Heart right ventricle (tissue), 16 donors: ENCODE results near the gene CARD8. TPM values are rescaled to one million over a fixed set of nuclear protein-coding genes. Genes with fewer than 3 reads are reported as not detected.
"Not testable (repeated sequence)": the region's sequence is repeated elsewhere in the genome, so short reads cannot be mapped to it uniquely, and the experiment has no call there.

Experiments used
- ATAC-seq, 8 donors: fragments of 200-7000 bp; cut with Tn5 transposase; one replicate each; pipeline ENCODE4 v1.9.1; 2020; ENCODE audit warnings: mild to moderate bottlenecking in 8 of 8, moderate library complexity in 8 of 8, moderate number of reproducible peaks in 1 of 8
- DNase-seq, 2 donors: peaks; one replicate each; pipeline ENCODE4 v3.0.0-alpha.2; 2020
- H3K27ac ChIP-seq, 10 donors: fragments of 200-600 bp; sonication (generic) in 2 of 10; one replicate each; pipeline versions ENCODE4 v1.5.0 to v1.8.0; 2020 to 2022; ENCODE audit warnings: mild to moderate bottlenecking in 3 of 10
- H3K27me3 ChIP-seq, 7 donors: fragments of 200-600 bp; one replicate each; pipeline ENCODE4 v1.8.0; 2021 to 2022; ENCODE audit warnings: mild to moderate bottlenecking in 2 of 7
- H3K36me3 ChIP-seq, 9 donors: fragments of 200-600 bp; sonication (generic) in 1 of 9; one replicate each; pipeline versions ENCODE4 v1.5.0 to v1.8.0; 2020 to 2022; ENCODE audit warnings: mild to moderate bottlenecking in 2 of 9
- H3K4me1 ChIP-seq, 9 donors: fragments of 200-600 bp; sonication (generic) in 1 of 9; one replicate each; pipeline versions ENCODE4 v1.5.0 to v1.8.0; 2020 to 2022; ENCODE audit warnings: mild to moderate bottlenecking in 4 of 9
- H3K4me3 ChIP-seq, 10 donors: fragments of 200-600 bp; sonication (generic) in 2 of 10; one replicate each; pipeline versions ENCODE4 v1.5.0 to v1.8.0; 2020 to 2022; ENCODE audit warnings: mild to moderate bottlenecking in 7 of 10, moderate library complexity in 2 of 10
- H3K9me3 ChIP-seq, 11 donors: fragments of 200-600 bp in 10 of 11; sonication (generic) in 2 of 11; one replicate each; pipeline versions ENCODE4 v1.5.0 to v1.8.0; 2013 to 2022; ENCODE audit warnings: mild to moderate bottlenecking in 2 of 11, control low read depth in 1 of 11, moderate library complexity in 1 of 11
- CTCF ChIP-seq, 9 donors: fragments of 200-600 bp; sonication (generic) in 2 of 9; IDR thresholded peaks; one replicate each; pipeline versions ENCODE4 v1.5.0 to v1.8.0; 2021 to 2022; ENCODE audit warnings: antibody characterized with exemption in 9 of 9, mild to moderate bottlenecking in 5 of 9, moderate library complexity in 1 of 9
- WGBS, 2 donors: extraction: QIAGEN DNeasy Blood & Tissue Kit; methylation state at CpG; one replicate each; pipeline ENCODE4 v1.1.7; 2013; ENCODE audit warnings: inconsistent platforms in 1 of 2; 5-methylcytosine and 5-hydroxymethylcytosine counted together
- intact Hi-C, 10 donors: fragments of 100-400 bp; cut with DNase I; formaldehyde crosslinking; loops; one replicate each; pipeline versions ENCODE4 v1.11.1 to v1.14.2; 2022
- polyA plus RNA-seq, 2 donors: library from polyadenylated mRNA; stranded (reverse); fragments of 200-250 nt; gene quantifications; one replicate each; pipeline ENCODE4 v1.2.3, GENCODE V29; 2013
- total RNA-seq, 10 donors: library from RNA; stranded (reverse); fragmentation: NEBNext Ultra II Directional in 3 of 10; extraction: Animal tissue kit (Norgen Biotek cat#: 25700) in 3 of 10; gene quantifications; one replicate each; pipeline versions ENCODE4 v1.2.1 to v1.2.4, GENCODE V29; 2021 to 2023
- donor health status: Arrhythmogenic right ventricular cardiomyopathy.
- donor health status: ischemic (EF 13 %, LVEDD 7.1; RV severe dilation, severe dysfunction).
- donor health status: healthy with polysubstance abuse.
- donor health status: DM: no; HTN: yes; CAD: no.
- donor health status: DM: no; HTN: no; CAD: no.
- donor health status: ischemic (EF 25% LVEDD 6.9; RV normal size, moderate dysfunction).
- donor health status: ischemic (EF 25% LVEDD 5.7; RV mildly dilated, moderate dysfunction).
- donor health status: healthy.
- donor health status: DM: yes; HTN: yes; CAD: no.
- donor health status: Ischemic cardiomyopathy.
- donor health status: ischemic (EF 35%, LVEDD 5.7; RV mildly dilated, moderate dysfunction).
- donor health status: nonischemic (EF 11% LVEDD 7.7; RV severe dilation, severe dysfunction).
- donor health status: DM: yes; HTN: yes; CAD: no.
- donor health status: PGD.
- donor health status: ischemic (EF 29% LVEDD 5.4; RV normal size, mild dysfunction).
- donor health status: nonischemic (EF 23%, LVEDD 6.1; RV moderate dilation, normal function).

CARD8 gene
- total and polyA plus RNA-seq, 12 donors = 18.9 to 49.5 (median 29.4) TPM

- not testable (repeated sequence) for H3K27me3 ChIP-seq, H3K9me3 ChIP-seq, DNase-seq, H3K36me3 ChIP-seq, ATAC-seq
- WGBS, 2 donors = 51 to 55% methylated on average over 8 of the region's 8 CpGs
- intact Hi-C loops = loop anchor here in 3 of 10 donors (5.0 to 10.0 kb wide), 5 partner anchors 64 to 324 kb away; partner anchors contain the start of gene EMP3 (in 1 of the 3)
- Histone ChIP-seq H3K4me1 (peaks cover 0 to 27% (median 9%) of the 10 kb centered on the region in 9 donors), H3K4me3 (peak overlapping the region in 8 of 10 donors; percentile 34 to 72 (median 62)), H3K27ac (peak overlapping the region in 7 of 10 donors; percentile 48 to 90 (median 79))
- peak in 2 of 9 donors; percentile 2 to 36 for TF ChIP-seq CTCF (IDR thresholded peaks at IDR 0.05)
Measured at GRCh38 chr19:48260359-48260714, 4.6 kb upstream of the CARD8 start.

GRCh38 chr19:48258992-48259391, 3.3 kb upstream of the CARD8 start:
- intact Hi-C loops = loop anchor here in 4 of 10 donors (5.0 to 10.0 kb wide), 4 partner anchors 54 to 154 kb away; partner anchors contain the start of genes LIG1 (in 1 of the 4) and ZSWIM9 (in 1 of the 4)

GRCh38 chr19:48258350-48258749, 2.6 kb upstream of the CARD8 start:
- H3K27ac ChIP-seq = peak overlapping the region in 8 of 10 donors; percentile 15 to 93 (median 70)
- H3K36me3 ChIP-seq = peaks cover 0 to 2% (median 0%) of the 10 kb centered on the region in 9 donors
- no peaks in the 10 kb centered on the region for H3K27me3 ChIP-seq
- no peak for DNase-seq
- TF ChIP-seq CTCF (IDR thresholded peaks at IDR 0.05) = no peak
- 54 to 56% methylated on average over 6 of the region's 6 CpGs for WGBS, 2 donors
- peak overlapping the region in 4 of 10 donors; percentile 15 to 32 (median 22) for H3K4me3 ChIP-seq
- peaks cover 4 to 47% (median 26%) of the 10 kb centered on the region in 9 donors for H3K4me1 ChIP-seq
- no peaks in the 10 kb centered on the region for H3K9me3 ChIP-seq
- no peak for ATAC-seq
- intact Hi-C loops = loop anchor here in 4 of 10 donors (5.0 to 10.0 kb wide), 4 partner anchors 54 to 154 kb away; partner anchors contain the start of genes LIG1 (in 1 of the 4) and ZSWIM9 (in 1 of the 4)

More at GRCh38 chr19:48258992-48259391, 3.3 kb upstream of the CARD8 start:
- H3K27me3 ChIP-seq, DNase-seq, H3K36me3 ChIP-seq, ATAC-seq, H3K4me3 ChIP-seq, H3K9me3 ChIP-seq: not testable (repeated sequence)
- peak overlapping the region in 6 of 10 donors; percentile 57 to 90 (median 73) for H3K27ac ChIP-seq
- peaks cover 4 to 41% (median 20%) of the 10 kb centered on the region in 9 donors for H3K4me1 ChIP-seq
- 67 to 74% methylated on average over 4 of the region's 4 CpGs for WGBS, 2 donors

GRCh38 chr19:48254529-48254970, 1.2 kb downstream of the CARD8 start:
- intact Hi-C loops = loop anchor here in 3 of 10 donors (5.0 to 10.0 kb wide), 3 partner anchors 47 to 150 kb away; no protein-coding TSS in a partner anchor
- no peak for TF ChIP-seq CTCF (IDR thresholded peaks at IDR 0.05)
- DNase-seq = no peak
- Histone ChIP-seq H3K27ac (peak overlapping the region in 9 of 10 donors; percentile 77 to 99 (median 94)), H3K4me3 (peak overlapping the region in 8 of 10 donors; percentile 44 to 71 (median 67)), H3K4me1 (peaks cover 4 to 76% (median 47%) of the 10 kb centered on the region in 9 donors), H3K27me3 (no peaks in the 10 kb centered on the region), H3K36me3 (peaks cover 0 to 3% (median 0%) of the 10 kb centered on the region in 9 donors), H3K9me3 (no peaks in the 10 kb centered on the region)
- 95 to 97% methylated on average over 4 of the region's 4 CpGs for WGBS, 2 donors
- no peak for ATAC-seq

- TF ChIP-seq CTCF (IDR thresholded peaks at IDR 0.05) = no peak
- peak overlapping the region in 5 of 10 donors; percentile 93 to 99 (median 94) for H3K27ac ChIP-seq
- peak overlapping the region in 1 of 10 donors; percentile 68 for H3K4me3 ChIP-seq
- H3K9me3 ChIP-seq = no peaks in the 10 kb centered on the region
- no peak for DNase-seq
- H3K4me1 ChIP-seq = peaks cover 4 to 71% (median 45%) of the 10 kb centered on the region in 9 donors
- H3K36me3 ChIP-seq = peaks cover 0 to 9% (median 0%) of the 10 kb centered on the region in 9 donors
- intact Hi-C loops = loop anchor here in 3 of 10 donors (5.0 to 10.0 kb wide), 3 partner anchors 47 to 149 kb away; no protein-coding TSS in a partner anchor
- H3K27me3 ChIP-seq = no peaks in the 10 kb centered on the region
- no peak for ATAC-seq
Measured at GRCh38 chr19:48253999-48254398, 1.7 kb downstream of the CARD8 start.
